ENCODE data around the gene CD79B. TPM values are rescaled to one million over a fixed set of nuclear protein-coding genes. Genes with fewer than 3 reads are reported as not detected.
"Not testable (repeated sequence)": the region's sequence is repeated elsewhere in the genome, so short reads cannot be mapped to it uniquely, and the experiment has no call there.

CD79B gene
- total and polyA plus RNA-seq, 2 of the 8 experiments (the other 6 are each of a cell fraction or from before 2014, with no cell fraction given): 1.5 to 3.9 TPM

DNA sequence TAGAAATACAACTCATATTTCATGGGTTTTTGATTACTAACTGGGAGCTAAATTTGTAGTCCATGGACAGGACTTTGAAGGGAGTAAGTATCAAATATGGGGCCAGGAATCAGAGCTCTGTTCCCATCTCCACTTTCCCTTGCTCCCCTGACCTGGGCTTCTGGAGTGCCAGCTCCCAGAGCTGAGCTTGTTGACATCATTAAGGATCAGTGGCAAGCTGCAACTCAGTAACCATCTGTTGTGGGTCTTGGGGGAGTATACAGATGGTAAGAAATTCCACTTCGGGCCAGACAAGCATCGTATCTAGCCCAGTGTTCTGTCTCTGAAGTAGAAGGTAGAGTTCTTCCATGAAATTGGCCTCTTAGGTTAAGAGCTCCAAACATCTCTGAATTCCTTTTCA, 30.2 kb downstream of the CD79B start:
- not testable (repeated sequence) for H2BK5ac ChIP-seq (ENCODE audit: low read depth, low read length); H4K91ac ChIP-seq (replicated peaks; ENCODE audit: insufficient read length, low read length); H3K4me2 ChIP-seq (ENCODE audit: insufficient read depth in 1 of 2, low read depth in 2 of 2, low read length in 2 of 2); H3K9ac ChIP-seq (replicated peaks in 1 of 4; ENCODE audit: extremely low read depth in 1 of 4, low read depth in 3 of 4, low read length in 3 of 4); H3K23ac ChIP-seq (ENCODE audit: insufficient read length); H3K79me1 ChIP-seq (ENCODE audit: low read depth, low read length); H4K5ac ChIP-seq (ENCODE audit: insufficient read length, low read depth, low read length); H3K4me3 ChIP-seq (ENCODE audit: extremely low read depth in 1 of 4, insufficient read depth in 2 of 4, low read depth in 3 of 4, low read length in 4 of 4); FAIRE-seq; H3K4me1 ChIP-seq (replicated peaks in 1 of 4; ENCODE audit: control insufficient read depth in 3 of 4, insufficient read depth in 4 of 4, low read length in 3 of 4); H3K4ac ChIP-seq (replicated peaks; ENCODE audit: insufficient read length, low read depth, low read length); H3K23me2 ChIP-seq (ENCODE audit: low read depth, low read length); H4K20me1 ChIP-seq (replicated peaks in 1 of 2; ENCODE audit: control insufficient read depth in 1 of 2, insufficient read depth in 2 of 2, low read length in 2 of 2); H3K36me3 ChIP-seq (ENCODE audit: control insufficient read depth in 2 of 4, insufficient read depth in 4 of 4, low read length in 3 of 4); H2BK15ac ChIP-seq (ENCODE audit: low read length); H2BK20ac ChIP-seq (ENCODE audit: low read length); H3K79me2 ChIP-seq (ENCODE audit: control insufficient read depth in 1 of 2, insufficient read depth in 2 of 2, low read length in 2 of 2); H2BK120ac ChIP-seq (replicated peaks; ENCODE audit: low read depth, low read length); H3K56ac ChIP-seq (replicated peaks; ENCODE audit: insufficient read length, low read depth, low read length); H2BK12ac ChIP-seq (ENCODE audit: low read depth, low read length); DNase-seq (ENCODE audit: low read depth in 1 of 2, low spot score in 2 of 2); H2AK5ac ChIP-seq (ENCODE audit: low read depth, low read length); H3K14ac ChIP-seq (ENCODE audit: insufficient read length); H3K18ac ChIP-seq (ENCODE audit: extremely low read depth, low read length); H3K27me3 ChIP-seq (replicated peaks in 1 of 4; ENCODE audit: control insufficient read depth in 3 of 4, extremely low read depth in 1 of 4, insufficient read depth in 3 of 4, low read length in 3 of 4); H3K27ac ChIP-seq (ENCODE audit: low read depth, low read length); H4K8ac ChIP-seq (ENCODE audit: extremely low read depth, insufficient read depth, low read length); H2AFZ ChIP-seq (ENCODE audit: low read length); H3K9me3 ChIP-seq (ENCODE audit: insufficient read depth in 2 of 2, low read depth in 1 of 2, low read length in 1 of 2)
- 94% methylated on average over 2 of the region's 2 CpGs; no CpG with 5 or more reads in 1 of the 2 experiments for WGBS, 2 experiments (ENCODE audit: extremely low coverage in 1 of 2, insufficient coverage in 1 of 2, insufficient read length in 1 of 2, insufficient replicate concordance in 2 of 2, low coverage in 1 of 2, low lambda C conversion rate in 2 of 2, missing lambda C conversion rate in 1 of 2)
- ChIA-PET POLR2A (ENCODE audit: partially characterized antibody) (interaction anchor here (0.5 to 2.5 kb wide), 3 partner anchors 39 to 244 kb away, joined by 3 to 7 read pairs (median 3); no protein-coding TSS in a partner anchor), CTCF (ENCODE audit: partially characterized antibody) (interaction anchor here (0.6 to 9.9 kb wide), 16 partner anchors 11 to 140 kb away, joined by 3 to 87 read pairs (median 6); partner anchors contain the start of genes GH1 and GH2)
